Activated naive CD8-positive, alpha-beta T cell (primary cell): ENCODE data around the gene GSN.

ENCODE experiments used
- H3K27ac Mint-ChIP-seq: one replicate; pipeline ENCODE4 v1.8.0; 2021; ENCODE audit warnings: mixed read lengths
- H3K27me3 Mint-ChIP-seq: one replicate; pipeline ENCODE4 v1.8.0; 2021; ENCODE audit warnings: mixed read lengths
- H3K36me3 Mint-ChIP-seq: one replicate; pipeline ENCODE4 v1.8.0; 2021; ENCODE audit warnings: mixed read lengths
- H3K4me1 Mint-ChIP-seq: one replicate; pipeline ENCODE4 v1.8.0; 2021; ENCODE audit warnings: low read depth, mixed read lengths
- H3K4me3 Mint-ChIP-seq: one replicate; pipeline ENCODE4 v1.8.0; 2021; ENCODE audit warnings: mild to moderate bottlenecking, mixed read lengths
- H3K9me3 Mint-ChIP-seq: one replicate; pipeline ENCODE4 v1.8.0; 2021; ENCODE audit warnings: low read depth, mixed read lengths

Gene GSN

GRCh38 chr9:121309171-121309570 lies 41.2 kb downstream of the GSN start:
- Mint-ChIP-seq H3K36me3 (peaks cover 3% of the 10 kb centered on the region), H3K9me3 (no peaks in the 10 kb centered on the region), H3K4me1 (no peaks in the 10 kb centered on the region), H3K27me3 (no peaks in the 10 kb centered on the region), H3K4me3 (no peak overlapping the region), H3K27ac (no peak overlapping the region)

GRCh38 chr9:121309833-121310425 lies 42.0 kb downstream of the GSN start:
- H3K9me3 Mint-ChIP-seq, result no peaks in the 10 kb centered on the region
- H3K27me3 Mint-ChIP-seq, result no peaks in the 10 kb centered on the region
- H3K27ac Mint-ChIP-seq, result no peak overlapping the region

GRCh38 chr9:121310571-121310970 lies 42.6 kb downstream of the GSN start:
- Mint-ChIP-seq H3K27me3 (no peaks in the 10 kb centered on the region), H3K4me1 (no peaks in the 10 kb centered on the region), H3K36me3 (peaks cover 3% of the 10 kb centered on the region), H3K4me3 (no peak overlapping the region), H3K27ac (no peak overlapping the region), H3K9me3 (no peaks in the 10 kb centered on the region)

More at GRCh38 chr9:121309833-121310425, 42.0 kb downstream of the GSN start:
- Mint-ChIP-seq H3K4me1 (no peaks in the 10 kb centered on the region), H3K4me3 (no peak overlapping the region), H3K36me3 (peaks cover 3% of the 10 kb centered on the region)

- Mint-ChIP-seq H3K9me3 (no peaks in the 10 kb centered on the region), H3K4me1 (no peaks in the 10 kb centered on the region), H3K36me3 (peaks cover 3% of the 10 kb centered on the region), H3K27me3 (no peaks in the 10 kb centered on the region), H3K4me3 (no peak overlapping the region), H3K27ac (no peak overlapping the region)
Measured at GRCh38 chr9:121312169-121312568, 44.2 kb downstream of the GSN start.

- no peaks in the 10 kb centered on the region for H3K27me3 Mint-ChIP-seq
- H3K9me3 Mint-ChIP-seq, result no peaks in the 10 kb centered on the region
- no peaks in the 10 kb centered on the region for H3K36me3 Mint-ChIP-seq
- no peak overlapping the region for H3K27ac Mint-ChIP-seq
- no peak overlapping the region for H3K4me3 Mint-ChIP-seq
- no peaks in the 10 kb centered on the region for H3K4me1 Mint-ChIP-seq
Measured at GRCh38 chr9:121313458-121314152, 45.6 kb downstream of the GSN start.

- Mint-ChIP-seq H3K4me1 (peaks cover 4% of the 10 kb centered on the region), H3K27me3 (no peaks in the 10 kb centered on the region), H3K4me3 (no peak overlapping the region), H3K9me3 (no peaks in the 10 kb centered on the region), H3K36me3 (no peaks in the 10 kb centered on the region), H3K27ac (no peak overlapping the region)
Measured at GRCh38 chr9:121316378-121316777, 48.4 kb downstream of the GSN start.

- H3K27ac Mint-ChIP-seq, result no peak overlapping the region
- no peaks in the 10 kb centered on the region for H3K27me3 Mint-ChIP-seq
- H3K9me3 Mint-ChIP-seq, result no peaks in the 10 kb centered on the region
- H3K4me1 Mint-ChIP-seq, result peaks cover 4% of the 10 kb centered on the region
- H3K36me3 Mint-ChIP-seq, result no peaks in the 10 kb centered on the region
- H3K4me3 Mint-ChIP-seq, result no peak overlapping the region
Measured at GRCh38 chr9:121316852-121317373, 49.0 kb downstream of the GSN start.

GRCh38 chr9:121317737-121318630 lies 50.0 kb downstream of the GSN start:
- no peak overlapping the region for H3K27ac Mint-ChIP-seq

GRCh38 chr9:121318631-121319382 lies 50.8 kb downstream of the GSN start:
- no peak overlapping the region for H3K27ac Mint-ChIP-seq
- H3K4me3 Mint-ChIP-seq, result no peak overlapping the region
- H3K27me3 Mint-ChIP-seq, result no peaks in the 10 kb centered on the region
- H3K9me3 Mint-ChIP-seq, result no peaks in the 10 kb centered on the region
- peaks cover 7% of the 10 kb centered on the region for H3K4me1 Mint-ChIP-seq
- H3K36me3 Mint-ChIP-seq, result peaks cover 2% of the 10 kb centered on the region

More at GRCh38 chr9:121317737-121318630, 50.0 kb downstream of the GSN start:
- Mint-ChIP-seq H3K27me3 (no peaks in the 10 kb centered on the region), H3K9me3 (no peaks in the 10 kb centered on the region), H3K4me3 (no peak overlapping the region), H3K4me1 (peaks cover 7% of the 10 kb centered on the region), H3K36me3 (peaks cover 2% of the 10 kb centered on the region)

GRCh38 chr9:121319383-121319780 lies 51.4 kb downstream of the GSN start:
- H3K9me3 Mint-ChIP-seq, result no peaks in the 10 kb centered on the region
- no peak overlapping the region for H3K4me3 Mint-ChIP-seq
- H3K4me1 Mint-ChIP-seq, result peaks cover 7% of the 10 kb centered on the region
- H3K27me3 Mint-ChIP-seq, result no peaks in the 10 kb centered on the region
- peaks cover 2% of the 10 kb centered on the region for H3K36me3 Mint-ChIP-seq
- H3K27ac Mint-ChIP-seq, result no peak overlapping the region

GRCh38 chr9:121321016-121321503 lies 53.1 kb downstream of the GSN start:
- H3K27me3 Mint-ChIP-seq, result no peaks in the 10 kb centered on the region
- no peak overlapping the region for H3K27ac Mint-ChIP-seq
- peaks cover 2% of the 10 kb centered on the region for H3K36me3 Mint-ChIP-seq
- H3K4me1 Mint-ChIP-seq, result peaks cover 7% of the 10 kb centered on the region
- H3K4me3 Mint-ChIP-seq, result no peak overlapping the region
- H3K9me3 Mint-ChIP-seq, result no peaks in the 10 kb centered on the region

GRCh38 chr9:121322037-121322736 lies 54.2 kb downstream of the GSN start:
- Mint-ChIP-seq H3K4me3 (no peak overlapping the region), H3K27me3 (no peaks in the 10 kb centered on the region)

GRCh38 chr9:121322737-121323448 lies 54.9 kb downstream of the GSN start:
- H3K27ac Mint-ChIP-seq, result no peak overlapping the region
- no peaks in the 10 kb centered on the region for H3K27me3 Mint-ChIP-seq
- peaks cover 7% of the 10 kb centered on the region for H3K4me1 Mint-ChIP-seq
- no peaks in the 10 kb centered on the region for H3K9me3 Mint-ChIP-seq
- H3K36me3 Mint-ChIP-seq, result peaks cover 2% of the 10 kb centered on the region
- no peak overlapping the region for H3K4me3 Mint-ChIP-seq

More at GRCh38 chr9:121322037-121322736, 54.2 kb downstream of the GSN start:
- Mint-ChIP-seq H3K36me3 (peaks cover 2% of the 10 kb centered on the region), H3K27ac (no peak overlapping the region), H3K4me1 (peaks cover 7% of the 10 kb centered on the region), H3K9me3 (no peaks in the 10 kb centered on the region)
